ENCODE data around the gene OPTN. TPM values are rescaled to one million over a fixed set of nuclear protein-coding genes. Genes with fewer than 3 reads are reported as not detected.

The OPTN gene
- total and polyA plus RNA-seq, 10 of the 15 experiments (the other 5 are each of a cell fraction or from before 2014, with no cell fraction given): 15.2 to 42.4 (median 25.5) TPM

DNA sequence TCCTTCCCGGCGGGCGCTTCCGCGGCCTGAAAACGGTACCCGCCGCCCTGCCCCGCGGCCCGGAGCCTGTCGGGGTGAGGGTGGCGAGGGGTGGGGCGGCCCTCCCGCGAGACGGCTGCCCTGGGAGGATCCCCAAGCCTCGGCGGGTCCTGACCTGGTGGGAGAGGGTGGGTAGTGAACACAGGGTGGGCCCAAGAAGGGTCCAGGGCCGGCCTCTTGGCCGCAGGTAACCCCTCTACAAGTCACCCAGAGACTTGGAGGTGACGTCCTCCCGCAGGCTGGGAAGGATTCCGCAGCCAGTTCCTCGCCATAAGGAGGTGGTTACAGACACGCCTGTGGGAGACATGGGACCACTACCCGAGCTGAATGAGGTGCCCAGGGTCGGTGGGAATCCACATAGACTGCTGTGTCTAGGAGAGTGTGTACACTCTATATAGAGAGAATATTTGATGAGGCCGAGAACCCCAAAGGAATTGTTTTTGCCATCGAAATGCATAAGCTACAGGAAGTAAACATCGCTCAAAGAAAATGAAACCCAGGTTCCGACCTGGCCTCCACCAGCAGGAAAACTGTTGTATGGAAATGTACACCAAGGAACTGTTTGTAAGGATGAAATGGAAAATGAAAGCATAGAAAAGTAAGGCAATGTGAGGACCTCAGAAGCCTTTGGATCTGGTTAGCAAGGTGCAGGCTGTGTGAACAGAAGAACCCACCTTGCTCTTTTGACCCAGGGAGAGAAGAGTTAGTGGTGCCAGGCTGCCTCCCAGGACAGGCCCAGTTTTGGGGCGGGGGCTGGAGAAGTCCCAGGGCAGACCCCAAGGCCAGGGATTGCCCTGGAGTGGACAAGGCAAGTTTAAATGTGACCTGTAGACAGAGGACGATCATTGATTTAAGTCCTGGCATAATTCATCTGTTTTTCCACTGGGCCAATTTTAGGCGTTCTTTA lies 659 bp downstream of the OPTN start:
- peak overlapping the region; percentile 46 for H3K27ac ChIP-seq (ENCODE audit: control insufficient read depth, insufficient read depth)
- H3K79me2 ChIP-seq (ENCODE audit: control insufficient read depth, insufficient read depth, low read length): peaks cover 19% of the 10 kb centered on the region
- intact Hi-C loops (cut with micrococcal nuclease; ENCODE audit: unreplicated experiment): loop anchor here (5.0 kb wide), 1 partner anchor 247 kb away; the partner anchor contains the start of gene SEPHS1
- H3K27me3 ChIP-seq (replicated peaks in 1 of 2; ENCODE audit: control insufficient read depth in 2 of 2, insufficient read depth in 2 of 2, low read length in 1 of 2): no peaks in the 10 kb centered on the region
- no peaks in the 10 kb centered on the region for H4K20me1 ChIP-seq (ENCODE audit: control insufficient read depth, insufficient read depth)
- ATAC-seq: peak; percentile 42
- CTCF ChIA-PET: interaction anchor here (0.6 to 2.3 kb wide), 9 partner anchors 8 to 1310 kb away, joined by 3 to 19 read pairs (median 4); partner anchors contain the start of gene PHYH
- peak overlapping the region; percentile 66 for H2AFZ ChIP-seq (ENCODE audit: control insufficient read depth, low read depth, low read length)
- peak overlapping the region; percentile 70 for H3K9ac ChIP-seq (ENCODE audit: control insufficient read depth, insufficient read depth, low read length)
- peak overlapping the region; percentile 98 for H3K4me3 ChIP-seq
- RAD21 ChIA-PET (ENCODE audit: unreplicated experiment): interaction anchor here (0.6 to 1.4 kb wide), 6 partner anchors 16 to 752 kb away, joined by 3 to 6 read pairs (median 4); no protein-coding TSS in a partner anchor
- POLR2A ChIA-PET: no interaction called here
- WGBS (ENCODE audit: insufficient coverage, insufficient replicate concordance, low lambda C conversion rate, missing lambda C conversion rate): 4% methylated on average over 33 of the region's 35 CpGs
- H3K36me3 ChIP-seq (ENCODE audit: control insufficient read depth in 2 of 2, insufficient read depth in 2 of 2, low read length in 1 of 2): no peaks in the 10 kb centered on the region
- SMC1A ChIA-PET (ENCODE audit: uncharacterized antibody, unreplicated experiment): interaction anchor here (0.6 to 1.3 kb wide), 5 partner anchors 15 to 489 kb away, joined by 3 to 4 read pairs (median 3); partner anchors contain the start of gene PHYH
- FAIRE-seq: no peak
- no peaks in the 10 kb centered on the region for H3K9me3 ChIP-seq (replicated peaks; ENCODE audit: control insufficient read depth, insufficient read depth, low read length)
- in situ Hi-C loops (cut with MboI): no loop called here
- DNase-seq (ENCODE audit: low read depth, low spot score): no peak
- BruUV-seq (replicated peaks): no TSS peak
- H3K4me1 ChIP-seq (ENCODE audit: control insufficient read depth, insufficient read depth, low read length): peaks cover 8% of the 10 kb centered on the region
- peak overlapping the region; percentile 56 for H3K4me2 ChIP-seq (ENCODE audit: control insufficient read depth, insufficient read depth)
- TF ChIP-seq, protein P1, sequence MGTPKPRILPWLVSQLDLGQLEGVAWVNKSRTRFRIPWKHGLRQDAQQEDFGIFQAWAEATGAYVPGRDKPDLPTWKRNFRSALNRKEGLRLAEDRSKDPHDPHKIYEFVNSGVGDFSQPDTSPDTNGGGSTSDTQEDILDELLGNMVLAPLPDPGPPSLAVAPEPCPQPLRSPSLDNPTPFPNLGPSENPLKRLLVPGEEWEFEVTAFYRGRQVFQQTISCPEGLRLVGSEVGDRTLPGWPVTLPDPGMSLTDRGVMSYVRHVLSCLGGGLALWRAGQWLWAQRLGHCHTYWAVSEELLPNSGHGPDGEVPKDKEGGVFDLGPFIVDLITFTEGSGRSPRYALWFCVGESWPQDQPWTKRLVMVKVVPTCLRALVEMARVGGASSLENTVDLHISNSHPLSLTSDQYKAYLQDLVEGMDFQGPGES (IDR thresholded peaks at IDR 0.05): no peak
- TF ChIP-seq SMAD5 (IDR thresholded peaks at IDR 0.05; ENCODE audit: low read depth): no peak
- no peak for TF ChIP-seq BRCA1 (IDR thresholded peaks at IDR 0.05; ENCODE audit: low read depth, low read length)
- TF ChIP-seq SREBF1 (IDR thresholded peaks at IDR 0.05; ENCODE audit: low read length): no peak
- 0 out of 2 replicates have a peak, but pooled peaks have one; percentile 2 for TF ChIP-seq BACH1 (IDR thresholded peaks at IDR 0.05; ENCODE audit: borderline replicate concordance)
- 0 out of 2 replicates have a peak, but pooled peaks have one; percentile 21 for TF ChIP-seq IKZF1 (conservative IDR thresholded peaks at IDR 0.05)
- no peak for TF ChIP-seq PML (IDR thresholded peaks at IDR 0.05; ENCODE audit: low read length)
- TF ChIP-seq NFIC (IDR thresholded peaks at IDR 0.05; ENCODE audit: low read depth, low read length): no peak
- no peak for TF ChIP-seq RAD21 (IDR thresholded peaks at IDR 0.05; ENCODE audit: insufficient read depth, low read depth, low read length)
- TF ChIP-seq KAT2A (conservative IDR thresholded peaks at IDR 0.05; ENCODE audit: control insufficient read depth, low read depth, low read length): no peak
- TF ChIP-seq MXI1 (IDR thresholded peaks at IDR 0.05; ENCODE audit: low read depth, low read length): no peak
- TF ChIP-seq, protein P2, sequence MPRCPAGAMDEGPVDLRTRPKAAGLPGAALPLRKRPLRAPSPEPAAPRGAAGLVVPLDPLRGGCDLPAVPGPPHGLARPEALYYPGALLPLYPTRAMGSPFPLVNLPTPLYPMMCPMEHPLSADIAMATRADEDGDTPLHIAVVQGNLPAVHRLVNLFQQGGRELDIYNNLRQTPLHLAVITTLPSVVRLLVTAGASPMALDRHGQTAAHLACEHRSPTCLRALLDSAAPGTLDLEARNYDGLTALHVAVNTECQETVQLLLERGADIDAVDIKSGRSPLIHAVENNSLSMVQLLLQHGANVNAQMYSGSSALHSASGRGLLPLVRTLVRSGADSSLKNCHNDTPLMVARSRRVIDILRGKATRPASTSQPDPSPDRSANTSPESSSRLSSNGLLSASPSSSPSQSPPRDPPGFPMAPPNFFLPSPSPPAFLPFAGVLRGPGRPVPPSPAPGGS (IDR thresholded peaks at IDR 0.05; ENCODE audit: borderline replicate concordance, insufficient read depth, low read depth, low read length, poor library complexity, severe bottlenecking): peak; percentile 6
- no peak for TF ChIP-seq NFYB (IDR thresholded peaks at IDR 0.05; ENCODE audit: insufficient read depth, low read depth, low read length)
- no peak for TF ChIP-seq EED (IDR thresholded peaks at IDR 0.05; ENCODE audit: low read depth)
- no peak for TF ChIP-seq WRNIP1 (IDR thresholded peaks at IDR 0.05; ENCODE audit: borderline replicate concordance, low read depth, low read length)
- TF ChIP-seq ZBED1 (IDR thresholded peaks at IDR 0.05; ENCODE audit: borderline replicate concordance): no peak
- TF ChIP-seq ESRRA (IDR thresholded peaks at IDR 0.05; ENCODE audit: low read length): no peak
- no peak for TF ChIP-seq CREM (IDR thresholded peaks at IDR 0.05; ENCODE audit: low read depth)
- no peak for TF ChIP-seq SPI1 (IDR thresholded peaks at IDR 0.05; ENCODE audit: borderline replicate concordance, insufficient read depth, low read depth, low read length)
- no peak for TF ChIP-seq STAT1 (conservative IDR thresholded peaks at IDR 0.05)
- TF ChIP-seq YBX1 (IDR thresholded peaks at IDR 0.05): no peak
- no peak for TF ChIP-seq SUZ12 (IDR thresholded peaks at IDR 0.05; ENCODE audit: unreplicated experiment)
